AG20443 (cell line): ENCODE data around the gene HSBP1.

ENCODE experiments used
- DNase-seq: peaks from one replicate; pipeline ENCODE4 v3.0.0; 2012; ENCODE audit warnings: low spot score, mixed read lengths

HSBP1 gene

GRCh38 chr16:83807710-83808572 is at the start of gene HSBP1:
Gene HSBP1, plus strand, starts transcription at chr16:83807978. Its CDS starts 99 bp downstream, at chr16:83808077.
- peak; percentile 98 for DNase-seq

- no peak for DNase-seq
These were observed 45.4 kb upstream of the HSBP1 start for GRCh38 chr16:83762141-83762991.

DNA sequence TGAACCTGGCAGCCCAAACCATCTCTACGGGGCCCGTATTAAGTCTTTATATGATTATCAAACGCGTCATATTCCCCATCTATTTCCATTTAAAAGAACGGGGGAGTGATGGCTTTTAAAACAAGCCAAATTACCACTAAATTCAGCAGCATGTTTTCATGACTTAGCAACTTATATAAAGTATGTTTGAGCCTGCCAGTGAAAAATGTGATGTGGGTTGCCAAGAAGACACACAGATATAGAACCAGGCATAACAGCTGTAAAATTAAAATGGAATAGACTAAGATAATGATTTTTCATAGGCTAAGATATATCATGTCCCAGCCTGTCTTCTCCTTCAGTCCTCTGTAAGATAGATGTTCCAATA is 44.8 kb upstream of the HSBP1 start:
- DNase-seq = no peak

DNA sequence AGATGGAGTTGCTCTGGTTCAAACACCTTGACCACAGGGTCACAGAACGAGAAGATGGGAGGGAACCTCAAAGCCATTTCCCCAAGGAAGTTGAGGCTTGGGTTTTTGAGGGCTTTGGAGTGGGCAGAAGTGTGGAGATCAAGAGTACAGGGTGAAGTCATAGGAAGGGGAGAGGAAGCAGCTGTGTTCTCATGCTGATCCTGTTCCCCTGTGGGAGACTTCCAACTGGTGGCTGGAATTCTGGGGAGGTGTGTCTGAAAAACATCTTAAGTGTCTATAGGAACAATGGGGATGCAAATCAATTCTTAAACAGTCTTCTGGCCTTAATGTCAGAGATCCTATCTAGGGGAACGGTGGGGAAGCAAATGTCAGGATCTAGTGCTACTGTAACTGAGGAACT is 38.8 kb upstream of the HSBP1 start:
- DNase-seq = no peak

DNA sequence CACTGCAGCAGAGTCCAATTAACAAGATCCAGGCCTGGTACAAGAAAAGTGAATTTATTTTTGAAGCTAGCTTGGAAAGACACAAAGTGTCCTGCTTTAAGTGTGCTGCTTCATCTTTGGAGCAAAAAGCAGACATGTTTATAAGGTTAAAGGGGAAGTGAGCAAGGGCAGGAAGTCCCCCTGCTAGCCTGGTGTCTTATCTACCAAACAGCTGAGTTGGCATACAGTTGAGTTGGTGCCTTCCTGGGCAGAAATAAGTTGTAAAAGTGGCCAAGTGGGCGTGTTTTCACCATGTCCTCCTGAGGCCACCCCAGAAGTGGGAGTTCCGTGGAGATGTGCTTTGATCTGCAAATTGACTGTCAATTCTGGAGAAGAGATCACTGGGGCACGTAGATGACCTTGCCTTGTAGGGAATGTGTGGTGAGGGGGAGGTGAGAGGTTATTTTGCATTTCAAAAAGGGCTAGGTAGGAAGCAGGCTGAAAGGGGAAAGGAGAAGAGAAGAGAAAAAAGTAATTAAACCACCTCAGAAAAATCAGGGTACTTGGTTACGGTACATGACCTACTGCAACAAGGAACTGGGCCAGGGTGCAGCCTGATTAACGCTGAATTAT is 38.3 kb upstream of the HSBP1 start:
- no peak for DNase-seq

DNA sequence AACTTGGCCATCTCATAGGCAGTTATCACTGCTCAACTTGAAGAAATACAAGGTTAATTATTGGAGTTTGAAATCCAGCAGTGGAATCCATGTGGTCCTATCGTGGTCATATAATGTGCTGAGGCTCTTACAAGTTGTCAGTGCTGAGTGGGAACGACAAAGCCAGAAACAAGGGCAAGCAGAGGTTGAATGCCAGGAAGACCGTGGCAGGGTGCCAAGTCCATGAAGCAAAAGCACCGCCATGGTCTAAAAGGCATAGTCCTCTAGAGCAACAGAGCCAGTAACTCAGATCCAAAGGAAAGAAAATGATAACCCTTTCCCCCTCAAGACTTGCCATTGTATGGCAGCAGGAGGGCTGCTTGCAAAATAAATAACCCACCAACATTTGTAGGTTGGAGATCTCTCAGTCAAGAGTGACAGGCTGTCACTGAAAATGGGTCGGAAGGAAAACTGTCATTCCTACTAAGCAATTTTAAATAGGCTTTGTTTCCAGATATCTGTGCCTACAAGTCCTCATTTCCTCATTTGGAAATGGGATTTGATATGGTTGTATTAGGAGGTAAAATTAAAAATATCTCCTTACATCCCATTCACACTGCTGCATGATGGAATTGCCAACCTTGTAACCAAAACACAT is 36.4 kb upstream of the HSBP1 start:
- DNase-seq = no peak

DNA sequence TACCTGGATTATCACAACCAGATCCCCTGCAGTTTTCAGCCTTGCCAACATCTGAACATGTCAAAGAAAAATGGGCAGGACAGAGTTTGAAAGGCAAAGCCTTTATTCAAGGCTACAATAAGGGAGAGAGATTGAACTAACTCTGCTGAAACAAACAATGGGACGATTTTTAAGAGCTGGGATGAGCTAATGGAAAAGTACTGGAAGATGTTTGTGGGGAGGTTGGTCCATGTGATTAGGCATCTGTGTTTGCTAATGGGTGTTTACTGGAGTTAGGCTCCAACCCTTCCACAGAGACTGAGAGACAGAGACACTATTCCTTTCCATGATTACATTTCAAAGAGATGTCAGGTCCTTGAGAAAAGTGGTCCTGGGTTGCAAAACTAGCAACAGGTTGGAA is 35.0 kb upstream of the HSBP1 start:
- no peak for DNase-seq

DNA sequence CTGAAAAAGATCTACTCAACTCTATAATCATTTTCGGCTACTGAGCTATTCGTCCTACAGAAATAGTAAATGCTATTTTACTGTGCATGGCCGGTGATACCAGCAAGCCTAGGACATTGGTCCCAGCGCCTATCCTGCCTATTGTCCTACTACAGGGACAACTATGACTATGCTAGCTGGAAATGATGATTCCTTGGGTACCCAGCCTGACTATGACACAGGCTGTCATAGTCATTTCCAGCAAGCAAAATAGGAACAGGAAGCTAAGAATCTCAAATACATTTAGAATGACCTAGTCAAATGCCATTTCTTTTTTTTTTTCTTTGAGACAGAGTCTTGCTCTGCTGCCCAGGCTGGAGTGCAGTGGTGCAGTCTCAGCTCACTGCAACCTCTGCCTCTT is 33.7 kb upstream of the HSBP1 start:
- no peak for DNase-seq

DNA sequence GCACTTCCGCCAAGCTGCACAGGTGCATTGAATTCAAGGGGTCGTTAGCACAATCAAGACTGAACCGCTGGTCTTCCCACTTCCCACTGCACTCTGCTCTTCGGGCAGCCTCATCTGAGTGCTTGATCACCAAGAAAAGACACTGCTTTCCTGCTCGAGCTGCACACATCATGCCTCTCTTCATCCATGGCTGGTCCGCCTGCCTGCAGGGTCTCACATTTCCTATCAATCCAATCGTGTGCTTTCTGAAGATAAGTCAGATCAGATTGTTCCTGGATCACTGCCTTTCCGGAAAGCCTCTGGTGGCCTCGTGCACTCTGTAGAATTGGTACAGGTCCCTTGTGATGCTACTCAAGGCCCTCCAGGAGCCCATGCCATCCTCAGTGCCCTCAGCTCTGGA is 30.8 kb upstream of the HSBP1 start:
- DNase-seq = no peak

GRCh38 chr16:83779886-83780285 is 27.9 kb upstream of the HSBP1 start:
- peak; percentile 44 for DNase-seq

- no peak for DNase-seq
These were observed 22.3 kb upstream of the HSBP1 start for GRCh38 chr16:83785455-83785854.

DNA sequence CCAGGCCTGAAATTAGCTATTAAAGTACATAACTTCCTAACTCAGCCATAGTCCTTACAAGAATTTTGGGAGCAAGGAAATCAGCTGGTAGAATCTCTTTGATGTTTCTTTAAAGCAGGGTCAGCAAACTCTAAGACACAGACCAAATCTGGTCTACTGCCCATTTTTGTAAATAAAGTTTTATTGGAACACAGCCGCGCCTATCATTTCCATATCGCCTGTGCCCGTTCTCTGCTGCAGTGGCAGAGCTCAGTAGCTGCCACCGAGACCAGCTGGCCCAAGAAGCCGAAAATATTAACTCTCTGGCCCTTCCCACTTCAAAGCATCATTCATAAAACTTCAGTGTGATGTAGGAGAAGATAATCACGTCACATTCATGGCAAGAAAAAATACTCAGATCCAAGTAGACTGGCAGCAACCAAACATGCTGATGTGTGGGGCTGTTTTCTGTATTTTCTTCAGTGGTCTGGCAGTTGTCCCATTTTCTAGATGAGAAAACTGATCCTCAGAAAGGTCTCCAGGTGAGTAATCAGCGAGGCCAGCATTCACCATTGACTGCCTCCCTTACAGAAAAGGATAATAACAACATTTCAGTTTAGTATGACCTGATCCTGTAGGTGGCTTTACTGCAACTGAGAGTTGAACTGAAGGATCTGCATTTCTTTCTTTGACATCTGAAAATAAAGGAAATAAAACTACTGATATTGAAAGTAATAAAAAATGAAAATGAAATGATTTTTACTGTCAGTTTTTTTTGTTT is 18.0 kb upstream of the HSBP1 start:
- no peak for DNase-seq

- DNase-seq = no peak
These were observed 15.9 kb upstream of the HSBP1 start for GRCh38 chr16:83791916-83792315.

DNA sequence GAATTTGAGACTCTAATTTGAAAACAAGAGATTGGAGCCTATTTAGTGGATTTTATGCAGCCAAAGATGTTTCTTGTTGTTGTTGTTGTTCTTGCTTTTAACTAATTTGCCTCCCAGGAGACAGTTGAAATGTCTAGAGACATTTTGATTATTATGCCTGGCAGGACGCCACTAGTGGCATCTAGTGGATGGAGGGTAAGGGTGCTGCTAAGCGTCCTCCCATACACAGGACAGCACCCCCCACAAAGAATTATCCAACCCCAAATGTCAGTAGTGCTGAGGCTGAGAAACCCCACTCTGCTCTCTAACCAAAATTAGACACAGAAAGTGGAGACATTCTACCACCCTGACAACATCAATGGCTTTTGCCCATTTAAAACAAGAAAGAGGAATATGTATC is 15.4 kb upstream of the HSBP1 start:
- DNase-seq = no peak

DNA sequence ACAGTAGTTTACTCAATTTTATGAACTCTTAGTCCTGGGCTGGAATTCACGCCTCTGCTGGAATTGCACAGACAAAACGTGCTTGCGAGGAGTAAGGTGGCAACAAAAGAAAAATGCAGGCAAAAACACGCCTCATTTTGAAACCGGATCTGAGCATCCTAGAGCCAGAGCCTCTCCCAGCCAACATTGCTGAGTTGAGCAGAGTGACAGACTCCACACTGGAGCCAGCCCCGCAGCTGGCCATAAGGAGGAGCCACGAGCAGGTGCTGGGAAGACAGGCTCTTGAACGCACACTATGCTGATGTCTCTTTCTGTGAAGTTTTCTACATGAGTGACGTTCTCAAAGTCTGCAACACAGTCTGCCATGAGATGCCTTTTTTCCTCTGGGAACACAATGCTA is 14.6 kb upstream of the HSBP1 start:
- DNase-seq = no peak

DNA sequence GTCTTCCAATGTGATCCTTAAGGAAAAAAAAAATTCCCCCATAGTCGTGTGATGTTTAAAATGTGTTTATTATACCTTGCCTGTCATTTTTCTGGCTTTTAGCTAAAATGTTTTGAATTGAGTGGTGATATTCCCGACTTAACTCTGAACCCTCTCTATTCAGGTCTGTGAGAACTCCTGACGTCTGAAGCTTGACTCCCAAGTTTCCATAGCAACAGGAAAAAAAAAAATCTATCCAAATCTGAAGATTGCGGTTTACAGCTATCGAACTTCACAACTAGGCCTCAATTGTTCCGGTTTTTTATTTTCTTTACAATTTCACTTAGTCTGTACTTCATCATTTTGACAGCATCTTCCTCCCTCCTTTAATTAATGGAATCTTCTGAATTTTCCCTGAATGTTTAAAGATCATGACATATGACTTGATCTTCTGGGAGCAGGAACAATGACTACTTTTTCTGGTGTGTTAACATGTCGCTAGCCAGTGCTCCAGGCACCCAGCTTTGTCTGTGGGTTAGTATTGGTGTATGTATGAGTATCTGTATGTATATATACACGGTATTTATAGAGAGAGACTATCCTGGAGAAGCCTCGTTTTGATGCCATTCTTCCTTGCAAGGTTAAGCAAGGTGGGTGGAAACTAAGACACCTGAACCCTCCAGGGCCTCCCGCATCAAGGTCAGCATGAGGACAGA is 12.8 kb upstream of the HSBP1 start:
- DNase-seq = no peak

DNA sequence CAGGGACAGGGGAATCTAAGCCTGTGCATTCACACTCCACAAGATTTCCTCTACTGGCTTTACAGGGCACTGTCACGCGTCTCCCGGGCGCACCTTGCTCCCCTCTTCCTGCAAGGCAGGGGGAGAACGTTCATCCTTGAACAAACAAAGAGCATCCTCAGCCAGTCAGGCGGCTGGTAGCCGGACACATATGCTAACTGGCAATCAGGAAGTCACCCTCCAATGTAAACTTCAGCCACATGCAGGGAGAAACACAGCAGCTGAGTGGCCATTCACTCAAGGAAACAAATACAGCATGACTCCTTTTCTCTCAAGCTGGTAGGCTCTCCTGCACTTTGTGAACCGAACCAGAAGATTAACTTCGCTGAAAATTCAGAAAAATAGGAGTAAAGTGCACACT is 10.8 kb upstream of the HSBP1 start:
- no peak for DNase-seq

GRCh38 chr16:83799336-83799735 is 8.4 kb upstream of the HSBP1 start:
- DNase-seq = no peak

- DNase-seq = peak; percentile 83
These were observed 5.6 kb upstream of the HSBP1 start for GRCh38 chr16:83802135-83802534.

GRCh38 chr16:83802554-83803205 is 5.1 kb upstream of the HSBP1 start:
- DNase-seq = no peak
